ENCODE measurements around the gene HHATL. TPM values are rescaled to one million over a fixed set of nuclear protein-coding genes. Genes with fewer than 3 reads are reported as not detected.

HHATL gene
- total RNA-seq, 1 donor from 2014 or later: not detected

DNA sequence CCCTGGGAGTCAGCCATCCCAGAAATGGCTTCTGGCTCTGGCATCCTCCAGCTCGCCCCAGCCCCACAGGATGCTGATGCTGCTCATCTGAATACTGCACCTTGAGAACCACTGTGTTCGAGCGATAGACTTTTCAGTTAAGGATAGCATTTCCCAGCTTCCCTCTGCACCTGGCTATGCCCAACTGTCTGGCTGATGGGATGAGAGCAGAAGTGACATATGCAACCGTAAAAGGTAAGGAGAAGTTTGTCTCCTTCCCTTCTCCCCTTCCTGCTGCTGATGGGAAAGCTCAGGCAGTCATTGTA lies 9.7 kb upstream of the HHATL start:
- no peak for DNase-seq

- no peak for DNase-seq
These were observed 9.1 kb upstream of the HHATL start for GRCh38 chr3:42711491-42712343.

GRCh38 chr3:42710323-42711021 lies 7.9 kb upstream of the HHATL start:
- no peak for DNase-seq

GRCh38 chr3:42709621-42710020 lies 7.0 kb upstream of the HHATL start:
- no peak for DNase-seq

DNA sequence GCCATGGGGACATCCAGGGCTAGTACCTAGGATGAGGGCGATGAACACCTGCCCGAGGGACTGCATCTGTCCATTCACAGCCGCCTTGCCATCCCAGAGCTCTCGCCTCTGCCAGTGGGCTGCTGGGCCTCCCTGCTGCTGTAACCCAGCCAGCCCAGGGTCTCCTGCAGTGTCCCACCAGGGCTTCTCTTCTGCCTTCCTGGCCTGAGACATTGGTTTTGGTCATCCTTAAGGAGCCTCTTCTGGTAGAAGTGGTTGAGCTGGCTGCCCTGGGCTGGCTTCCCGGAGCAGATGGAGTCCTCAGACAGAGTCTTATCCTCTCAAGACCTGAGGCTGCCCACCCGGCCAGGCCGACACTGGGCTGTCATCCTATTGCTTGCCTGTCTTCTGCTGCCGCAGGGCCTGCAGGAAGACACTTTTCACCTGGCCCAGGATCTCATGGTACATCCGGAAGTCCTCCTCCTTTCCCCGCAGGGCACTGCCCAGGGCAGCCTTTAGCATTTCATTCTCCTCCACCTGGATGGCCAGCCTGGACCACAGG lies 6.1 kb upstream of the HHATL start:
- no peak for DNase-seq

- DNase-seq: no peak
These were observed 5.2 kb upstream of the HHATL start for GRCh38 chr3:42707620-42708355.

DNA sequence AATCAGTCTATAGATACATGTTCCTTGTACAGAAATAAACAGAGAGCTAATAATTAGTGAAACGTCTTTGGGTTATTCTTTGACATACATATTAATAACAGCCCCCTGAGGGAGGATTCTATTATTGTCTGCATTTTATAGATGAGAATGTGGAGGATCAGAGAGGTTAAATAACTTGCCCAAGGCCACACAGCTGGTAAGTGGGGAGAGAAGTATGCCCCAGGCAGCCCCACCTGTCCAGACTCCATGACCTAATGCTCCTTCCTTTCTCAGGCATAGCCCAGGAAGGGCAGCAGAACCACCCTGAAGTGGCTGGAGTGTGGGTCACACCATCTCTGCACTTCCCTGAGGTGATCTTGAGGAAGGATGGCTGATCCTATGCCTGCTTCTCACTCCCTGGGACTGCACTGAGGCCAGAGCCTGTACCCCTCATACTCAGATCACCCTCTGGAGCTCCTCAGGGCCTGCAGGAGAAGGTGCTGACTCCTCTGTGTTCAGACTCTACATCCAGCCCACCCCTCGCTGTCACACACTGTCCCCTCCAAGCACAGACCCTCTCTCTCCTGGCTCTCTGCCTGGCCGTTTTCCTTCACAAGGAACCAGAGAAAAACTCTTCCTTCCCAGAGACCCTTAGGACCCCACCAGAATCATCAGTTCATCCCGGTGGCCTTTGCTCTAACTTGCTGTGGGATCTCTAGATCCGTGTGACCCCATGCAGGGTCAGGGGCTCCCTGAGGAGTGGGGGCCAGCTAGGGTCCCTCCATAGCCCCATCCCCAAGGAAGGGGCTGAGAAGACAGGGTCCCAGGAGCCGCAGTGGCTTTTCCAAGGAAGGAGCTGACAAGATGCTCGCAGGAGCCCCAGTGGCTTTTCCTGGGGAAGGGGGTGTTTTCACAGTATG lies 4.4 kb upstream of the HHATL start:
- DNase-seq: no peak

DNA sequence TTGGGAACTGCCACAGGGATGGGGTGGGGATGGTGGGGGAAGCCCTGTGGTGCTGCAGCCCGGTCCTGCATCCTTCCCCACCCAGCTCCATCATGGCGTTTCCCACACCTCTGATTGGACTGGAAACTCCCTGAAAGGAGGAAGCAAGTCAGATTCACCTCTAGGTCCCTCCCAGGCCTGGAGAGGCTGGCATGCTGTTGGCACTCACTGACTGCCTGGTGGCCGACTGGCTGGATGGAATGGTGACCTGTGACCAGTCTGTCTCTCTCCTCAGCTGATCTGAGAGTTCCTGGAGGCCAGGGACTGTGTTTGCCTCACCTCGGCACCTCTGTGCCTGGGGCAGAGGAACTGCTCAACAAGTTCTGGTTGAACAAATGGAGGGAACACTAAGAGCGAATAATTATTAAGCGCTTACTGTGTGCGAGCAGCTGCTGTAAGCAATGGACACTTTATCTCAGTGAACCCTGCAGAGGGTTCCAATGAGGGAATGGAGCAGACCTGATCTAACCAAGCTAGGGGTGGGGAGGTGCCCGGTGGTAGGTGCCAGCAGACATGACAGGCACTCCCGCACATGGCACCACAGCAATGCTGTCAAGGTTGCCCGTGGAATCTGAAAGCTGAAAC lies 3.5 kb upstream of the HHATL start:
- DNase-seq: no peak

DNA sequence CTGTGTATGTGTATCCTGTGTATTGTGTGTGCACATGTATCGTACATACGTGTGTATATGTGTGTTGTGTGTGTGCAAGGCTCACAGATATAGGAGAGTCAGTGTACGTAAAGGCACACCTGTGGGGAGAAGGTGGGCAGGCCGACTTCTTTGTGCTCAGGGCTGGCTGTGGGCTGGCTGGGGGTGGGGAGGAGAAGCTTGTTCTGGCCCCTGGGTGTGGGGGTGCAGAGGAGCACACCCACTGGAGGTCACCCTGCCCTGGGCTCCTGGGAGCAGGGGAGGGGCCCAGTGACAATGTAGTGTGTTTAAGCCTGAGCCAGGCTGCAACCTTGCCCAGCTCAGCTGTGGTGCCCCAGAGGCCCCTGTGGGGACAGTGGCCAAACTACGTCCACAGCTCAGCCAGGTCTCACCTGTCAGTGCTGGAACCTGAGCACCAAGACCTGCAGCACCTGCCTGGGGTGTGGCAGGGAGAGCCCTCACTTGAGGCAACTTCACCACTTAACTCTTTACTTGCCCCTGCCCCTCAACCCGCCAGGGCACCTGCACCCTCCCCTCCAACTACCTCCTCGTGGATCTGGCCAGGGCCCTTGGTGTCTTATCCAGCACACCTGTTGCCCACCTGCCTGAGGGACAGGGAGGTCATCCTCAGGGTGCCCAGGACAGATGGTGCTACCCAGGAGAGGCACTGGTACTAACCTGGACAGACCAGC lies 2.6 kb upstream of the HHATL start:
- DNase-seq: no peak

DNA sequence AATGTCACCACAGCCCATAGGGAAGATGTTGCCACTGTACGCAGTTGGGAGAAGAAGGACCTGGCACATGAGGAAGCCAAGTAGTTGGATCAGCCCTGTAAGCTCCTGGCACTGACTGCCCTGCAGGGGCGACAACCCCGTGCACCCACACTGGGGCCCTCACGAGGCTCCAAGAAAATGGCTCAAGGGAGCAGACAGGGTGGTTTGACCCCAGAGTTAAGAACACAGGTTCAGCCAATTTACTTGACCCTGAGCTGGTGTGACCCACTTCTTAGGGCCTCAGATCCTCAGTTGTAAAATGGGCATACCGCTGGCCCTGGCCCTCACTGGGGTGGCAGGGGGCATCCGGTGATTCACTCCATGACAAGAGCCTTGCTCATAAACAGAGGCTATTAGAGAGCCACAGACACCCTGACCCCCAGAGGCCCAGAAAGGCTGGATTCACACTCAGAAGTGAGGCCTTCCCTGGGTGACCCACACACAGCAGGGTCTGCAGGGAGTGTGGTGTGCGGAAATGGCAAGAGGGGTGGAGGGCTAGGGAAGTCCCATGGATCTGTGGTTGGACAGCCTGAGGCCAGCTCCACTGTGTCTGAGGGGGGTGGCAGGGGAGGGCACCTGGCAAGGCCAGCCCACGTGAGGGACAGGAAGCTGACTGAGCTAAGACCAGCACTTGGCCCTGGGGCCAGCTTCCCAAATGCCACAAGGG lies 1.7 kb upstream of the HHATL start:
- no peak for DNase-seq

- no peak for DNase-seq
These were observed 1.1 kb upstream of the HHATL start for GRCh38 chr3:42703695-42704025.

DNA sequence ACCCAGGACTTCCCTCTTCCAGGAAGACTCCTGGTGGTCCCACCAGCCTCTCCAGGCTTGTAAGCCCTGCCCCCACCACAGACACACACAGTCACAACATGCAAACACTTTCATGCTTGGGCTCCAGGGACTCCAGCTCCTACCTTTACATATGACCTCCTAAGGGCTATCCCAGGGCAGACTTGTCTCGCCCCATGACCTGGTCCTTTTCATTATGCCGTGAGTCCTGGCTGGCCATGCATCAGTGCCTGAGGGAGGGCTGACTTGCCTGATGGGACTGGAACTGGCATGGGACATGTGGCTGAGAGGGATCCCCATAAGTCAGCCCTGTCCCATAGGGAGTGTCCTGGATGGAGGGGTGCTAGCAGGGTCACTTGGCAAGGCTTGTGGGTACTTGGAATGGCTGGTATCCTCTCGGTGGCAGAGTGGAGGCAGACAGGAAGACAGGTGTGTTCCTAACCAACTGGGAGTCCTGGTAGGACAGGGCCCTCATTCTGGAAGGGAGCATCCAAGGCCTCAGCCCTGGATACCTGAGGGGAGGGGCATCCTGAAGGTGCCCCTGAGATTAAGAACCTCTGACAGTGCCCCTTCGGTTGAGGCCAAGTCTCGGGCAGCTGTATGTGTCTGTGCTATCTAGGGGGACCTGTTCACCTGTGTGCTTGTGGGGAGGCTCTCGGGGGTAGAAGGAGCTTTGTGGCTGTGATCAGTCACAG lies 540 bp upstream of the HHATL start:
- no peak for DNase-seq

GRCh38 chr3:42701371-42702065 lies 1.1 kb downstream of the HHATL start:
- peak; percentile 76 for DNase-seq

- DNase-seq: no peak
These were observed 2.0 kb downstream of the HHATL start for GRCh38 chr3:42700366-42701288.

DNA sequence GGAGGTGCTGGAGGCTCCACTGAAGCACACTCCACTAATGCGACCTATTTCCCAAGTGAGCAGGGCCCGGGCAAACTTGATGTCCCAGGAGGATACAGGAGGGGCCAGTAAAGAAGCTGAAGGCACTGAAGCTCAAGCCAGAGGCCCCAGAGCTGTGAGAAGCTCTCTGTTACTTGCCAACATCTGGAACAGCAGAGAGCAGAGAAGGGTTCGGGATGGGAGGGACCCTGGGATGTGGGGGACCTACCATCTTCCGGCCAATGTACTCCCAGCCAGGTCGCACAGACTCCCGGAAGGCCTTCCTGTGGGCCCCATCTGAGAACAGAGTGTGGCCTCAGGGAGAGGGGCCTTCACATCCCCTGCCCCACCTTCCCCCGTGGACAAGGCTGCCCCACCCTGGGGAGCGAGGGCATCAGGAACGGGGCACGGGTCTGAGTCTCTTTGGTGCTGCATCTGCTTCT lies 3.1 kb downstream of the HHATL start:
- no peak for DNase-seq

GRCh38 chr3:42698911-42699230 lies 3.7 kb downstream of the HHATL start:
- DNase-seq: no peak

DNA sequence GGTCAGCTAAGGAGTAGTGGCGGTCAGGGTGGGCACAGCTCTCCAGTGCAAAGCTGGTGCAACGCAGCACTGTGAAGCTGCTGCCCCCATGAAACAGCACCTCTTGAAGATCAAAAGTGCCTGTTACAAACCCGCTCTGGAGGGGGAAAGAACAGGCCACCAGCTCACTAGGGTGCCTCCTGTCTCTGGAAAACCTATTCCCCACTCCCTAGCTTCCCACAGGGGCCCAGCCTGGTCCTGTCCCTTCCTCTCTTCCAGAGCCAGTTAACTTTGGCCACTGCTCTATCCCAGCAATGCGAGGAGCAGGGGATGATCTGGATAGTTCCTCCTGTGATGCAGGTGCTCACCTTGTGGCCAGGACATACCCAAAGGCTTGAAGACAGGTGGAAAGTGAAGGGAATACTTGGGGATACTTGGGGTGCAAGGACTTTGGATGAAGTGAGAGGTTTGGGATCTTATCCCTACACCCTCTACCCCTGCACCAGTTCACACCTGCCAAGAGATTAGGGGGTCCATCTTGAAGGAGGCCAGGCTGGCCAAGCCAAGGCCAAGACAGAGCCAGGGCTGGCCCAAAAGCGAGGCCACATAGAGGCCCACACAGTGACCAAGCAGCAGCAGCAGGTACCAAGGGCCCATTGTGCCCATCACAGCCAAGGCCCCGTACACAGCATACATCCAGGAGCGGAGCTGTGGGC lies 4.2 kb downstream of the HHATL start:
- DNase-seq: no peak

All from occipital lobe (tissue), 2 donors.